ENCODE data around the gene GFOD1. TPM values are rescaled to one million over a fixed set of nuclear protein-coding genes. Genes with fewer than 3 reads are reported as not detected.

Gene GFOD1
- total and polyA plus RNA-seq, 10 of the 15 experiments (the other 5 are each of a cell fraction or from before 2014, with no cell fraction given) = 6.5 to 41.4 (median 16.0) TPM

- DNase-seq (ENCODE audit: low read depth, low spot score) (no peak), ATAC-seq (no peak), FAIRE-seq (no peak)
- ChIA-PET SMC1A (ENCODE audit: uncharacterized antibody, unreplicated experiment) (interaction anchor here (0.6 to 11.4 kb wide), 4 partner anchors 11 to 113 kb away, joined by 3 to 179 read pairs (median 22); no protein-coding TSS in a partner anchor), CTCF (interaction anchor here (0.7 to 4.1 kb wide), 2 partner anchors 123 to 173 kb away, joined by 3 to 30 read pairs; partner anchors contain the start of gene SIRT5), POLR2A (no interaction called here), RAD21 (ENCODE audit: unreplicated experiment) (no interaction called here)
- H3K27ac ChIP-seq (ENCODE audit: control insufficient read depth, insufficient read depth) = no peak overlapping the region
- H3K4me3 ChIP-seq = no peak overlapping the region
- peaks cover 12 to 24% of the 10 kb centered on the region in 2 experiments for H3K36me3 ChIP-seq (ENCODE audit: control insufficient read depth in 2 of 2, insufficient read depth in 2 of 2, low read length in 1 of 2)
- in situ Hi-C loops (cut with MboI) (no loop called here), intact Hi-C loops (cut with micrococcal nuclease; ENCODE audit: unreplicated experiment) (loop anchor here (5.0 kb wide), 1 partner anchor 86 kb away; no protein-coding TSS in a partner anchor)
- BruUV-seq (replicated peaks) = no TSS peak
- H4K20me1 ChIP-seq (ENCODE audit: control insufficient read depth, insufficient read depth) = no peaks in the 10 kb centered on the region
- 94% methylated on average over 15 of the region's 15 CpGs for WGBS (ENCODE audit: insufficient coverage, insufficient replicate concordance, low lambda C conversion rate, missing lambda C conversion rate)
- H2AFZ ChIP-seq (ENCODE audit: control insufficient read depth, low read depth, low read length) = no peak overlapping the region
- H3K27me3 ChIP-seq (replicated peaks in 1 of 2; ENCODE audit: control insufficient read depth in 2 of 2, insufficient read depth in 2 of 2, low read length in 1 of 2) = no peaks in the 10 kb centered on the region
- peaks cover 37% of the 10 kb centered on the region for H3K4me1 ChIP-seq (ENCODE audit: control insufficient read depth, insufficient read depth, low read length)
- H3K4me2 ChIP-seq (ENCODE audit: control insufficient read depth, insufficient read depth) = no peak overlapping the region
- H3K9ac ChIP-seq (ENCODE audit: control insufficient read depth, insufficient read depth, low read length) = no peak overlapping the region
- TF ChIP-seq ZSCAN29 (IDR thresholded peaks at IDR 0.05) (no peak), TCF3 (IDR thresholded peaks at IDR 0.05; ENCODE audit: borderline replicate concordance, insufficient read depth, low read depth, low read length) (no peak), ZBTB33 (IDR thresholded peaks at IDR 0.05) (no peak), REST (IDR thresholded peaks at IDR 0.05; ENCODE audit: low read depth, low read length) (no peak)
- H3K79me2 ChIP-seq (ENCODE audit: control insufficient read depth, insufficient read depth, low read length) = peaks cover 38% of the 10 kb centered on the region
- peaks cover 5% of the 10 kb centered on the region; the same call in 1 of the 3 replicates for H3K9me3 ChIP-seq (replicated peaks; ENCODE audit: control insufficient read depth, insufficient read depth, low read length)
Observed at GRCh38 chr6:13451181-13451895, 36.1 kb downstream of the GFOD1 start.

Data from GM12878 (cell line).